Activated CD4-positive, alpha-beta T cell treated with anti-CD3 and anti-CD28 coated beads, Interleukin-2, amount 50 U/mL, for 24 hours (primary cell): ENCODE data around the gene DNASE2B.

Experiments
- DNase-seq, 2 donors: peaks; one replicate each; pipeline ENCODE4 v3.0.0-alpha.2; 2020; ENCODE audit warnings: low read depth in 1 of 2, low spot score in 1 of 2

The DNASE2B gene

GRCh38 chr1:84410328-84411095 is 12.2 kb downstream of the DNASE2B start:
- DNase-seq, result no peak

- DNase-seq, result no peak
These were observed 14.1 kb downstream of the DNASE2B start for GRCh38 chr1:84412316-84412942.

- no peak for DNase-seq
These were observed 17.1 kb downstream of the DNASE2B start for GRCh38 chr1:84415396-84415795.

GRCh38 chr1:84422909-84423308 is 24.6 kb downstream of the DNASE2B start:
- DNase-seq, result no peak

GRCh38 chr1:84424513-84425149 is 26.3 kb downstream of the DNASE2B start:
- DNase-seq, result no peak

- no peak for DNase-seq
These were observed 27.0 kb downstream of the DNASE2B start for GRCh38 chr1:84425150-84425896.

- no peak for DNase-seq
These were observed 28.1 kb downstream of the DNASE2B start for GRCh38 chr1:84426376-84426775.

DNA sequence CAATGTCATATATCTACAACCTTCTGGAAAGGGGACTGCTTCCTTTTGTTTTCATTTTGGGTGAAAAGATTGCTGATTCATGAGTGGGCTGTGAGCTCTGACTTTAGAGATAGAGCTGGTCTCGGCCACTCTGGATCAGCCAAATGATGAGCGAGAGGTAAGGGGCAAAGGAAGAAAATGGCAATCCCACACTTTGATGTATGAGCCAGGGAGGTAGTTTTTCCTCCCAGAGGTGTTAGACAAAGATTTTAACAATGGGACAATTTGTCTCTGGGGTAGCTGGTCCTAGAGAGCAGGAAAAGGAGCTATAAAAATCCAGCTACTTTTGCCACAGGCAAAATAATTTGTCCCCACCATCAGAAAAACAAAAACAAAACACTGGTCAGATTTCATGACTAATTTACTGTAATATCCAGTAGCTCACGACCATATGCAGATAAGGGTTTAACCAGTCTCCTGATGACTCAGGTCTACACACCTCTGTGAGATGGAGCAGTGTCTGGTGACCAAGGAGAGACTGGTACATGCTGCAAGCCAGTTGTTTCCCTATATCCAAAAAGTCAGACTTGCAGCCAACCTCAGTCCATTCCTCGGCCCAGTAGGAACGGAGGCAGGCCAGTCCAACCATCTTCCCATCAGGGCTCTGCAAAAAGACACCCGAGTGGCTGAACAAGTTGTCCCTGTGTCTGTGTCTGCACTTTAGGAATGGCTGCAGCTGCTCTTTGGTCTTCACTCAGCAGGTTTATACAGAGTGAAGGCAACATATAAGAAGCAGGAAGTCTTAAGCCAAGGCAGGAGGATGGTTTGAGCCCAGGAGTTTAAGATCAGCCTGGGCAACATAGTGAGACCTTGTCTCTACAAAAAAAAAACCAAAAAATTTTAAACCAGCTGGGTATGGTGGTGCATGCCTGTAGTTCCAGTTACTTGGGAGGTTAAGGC is 29.2 kb downstream of the DNASE2B start:
- no peak for DNase-seq

GRCh38 chr1:84428235-84428634 is 30.0 kb downstream of the DNASE2B start:
- no peak for DNase-seq

- DNase-seq, result no peak
These were observed 30.9 kb downstream of the DNASE2B start for GRCh38 chr1:84429231-84429630.

GRCh38 chr1:84430546-84430945 is 32.3 kb downstream of the DNASE2B start:
- no peak for DNase-seq

DNA sequence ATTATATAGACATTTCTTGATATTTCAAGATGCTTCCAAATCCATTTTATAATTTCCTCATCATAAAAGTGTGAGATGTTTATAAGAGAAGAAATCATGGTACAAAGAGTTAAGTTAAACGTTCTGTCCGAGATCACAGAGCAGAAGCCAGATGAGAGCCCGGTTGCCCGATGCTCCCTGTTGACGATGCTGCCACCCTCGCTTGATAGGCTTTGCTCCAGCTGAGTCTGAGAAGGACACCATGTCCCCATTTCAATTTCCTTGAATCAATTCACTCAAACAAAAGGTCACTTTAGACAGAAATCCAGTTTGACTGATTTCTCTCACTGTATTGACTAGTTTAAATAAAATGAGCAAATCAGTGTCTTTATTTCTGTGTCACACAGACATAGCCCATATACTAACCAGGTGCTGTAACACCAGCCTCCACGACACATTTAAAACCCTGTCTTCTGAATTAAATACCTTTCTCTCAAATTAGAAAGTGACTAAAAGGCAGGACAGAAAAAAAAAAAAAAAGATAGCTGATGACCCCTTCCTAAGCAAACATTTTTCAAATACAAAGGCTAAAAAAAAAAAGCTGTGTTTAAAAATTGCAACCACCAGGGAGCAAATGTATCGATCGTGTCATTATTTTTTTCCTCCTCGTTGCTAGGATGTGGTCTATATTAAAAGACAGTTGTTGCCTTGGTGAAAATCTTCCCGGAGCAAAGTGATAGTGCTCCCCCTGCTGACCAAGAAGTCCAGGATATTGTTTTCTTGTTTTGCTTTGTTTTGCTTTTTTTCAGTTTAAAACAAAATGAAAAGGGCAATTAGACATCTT is 35.2 kb downstream of the DNASE2B start:
- DNase-seq, result peak in 1 of 2 donors; percentile 46

- DNase-seq, result no peak
These were observed 35.9 kb downstream of the DNASE2B start for GRCh38 chr1:84434081-84434769.

DNA sequence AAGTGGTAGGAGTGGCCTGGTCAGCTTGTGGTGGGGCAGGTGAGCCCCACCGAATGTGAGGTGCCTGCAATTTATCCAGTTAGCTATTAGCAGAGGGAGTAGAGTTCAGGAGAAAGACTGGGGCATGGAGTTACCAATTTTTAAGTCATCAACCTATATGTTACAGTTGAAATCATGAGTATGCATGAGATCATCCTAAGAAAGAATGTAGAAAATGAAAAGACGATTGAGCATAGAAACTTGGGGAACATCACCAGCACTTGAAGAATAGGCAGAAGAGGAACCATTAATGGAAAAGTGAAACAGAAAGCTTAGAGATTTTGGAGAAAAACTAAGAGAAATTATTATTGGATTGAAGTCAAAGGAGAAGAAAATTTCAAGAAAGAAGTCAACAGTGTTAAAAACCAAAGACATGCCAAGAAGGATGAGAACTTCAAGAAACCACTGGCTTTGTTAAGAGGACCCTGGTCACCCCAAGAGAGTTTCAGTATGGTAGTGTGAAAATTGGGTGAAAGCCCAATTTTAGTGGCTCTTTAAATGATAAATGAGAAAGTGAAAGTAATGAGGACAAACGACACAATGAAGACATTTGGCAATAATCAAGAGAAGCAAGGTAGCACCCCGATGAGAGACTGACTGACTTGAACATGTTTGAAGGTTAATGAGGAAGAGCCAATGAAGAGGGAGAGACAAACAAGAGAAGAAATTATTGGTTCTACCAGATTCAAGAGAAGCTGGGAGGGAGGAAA is 36.7 kb downstream of the DNASE2B start:
- no peak for DNase-seq

DNA sequence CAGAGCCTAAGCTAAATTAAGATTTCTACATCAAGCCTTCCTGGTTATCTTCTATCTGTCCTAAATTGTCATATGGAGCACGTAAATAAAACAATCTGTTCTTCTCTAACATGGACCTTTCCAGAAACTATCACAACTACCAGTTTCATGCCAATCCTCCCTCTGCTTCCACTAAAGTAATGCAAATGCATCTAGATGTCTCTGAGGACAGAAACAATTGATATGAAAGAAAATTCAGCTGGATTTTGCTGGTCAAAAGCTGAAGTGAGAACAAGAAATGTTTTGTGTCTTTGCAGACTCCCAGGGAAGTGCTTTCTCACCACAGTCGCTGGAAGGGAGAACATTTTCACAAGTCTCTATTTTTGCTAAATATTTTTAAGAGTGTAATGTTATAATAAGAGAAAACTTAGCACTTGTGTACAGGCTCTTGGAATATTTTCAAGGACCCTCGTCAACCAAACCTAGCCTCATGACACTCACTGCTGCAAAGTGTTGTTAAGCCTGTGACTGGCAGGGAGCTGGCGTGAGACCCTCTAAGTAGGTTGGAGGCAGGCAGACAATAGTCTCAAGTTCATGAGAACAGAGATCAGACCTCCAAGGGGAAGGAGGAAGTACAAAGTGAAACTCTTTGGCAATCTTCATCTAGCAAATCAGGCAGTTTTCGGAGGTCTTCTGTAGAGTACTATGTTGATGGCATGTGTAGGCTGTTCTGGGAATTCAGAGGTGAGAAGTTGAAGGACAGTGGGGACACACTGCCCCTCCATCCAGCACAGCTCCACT is 38.8 kb downstream of the DNASE2B start:
- DNase-seq, result no peak

DNA sequence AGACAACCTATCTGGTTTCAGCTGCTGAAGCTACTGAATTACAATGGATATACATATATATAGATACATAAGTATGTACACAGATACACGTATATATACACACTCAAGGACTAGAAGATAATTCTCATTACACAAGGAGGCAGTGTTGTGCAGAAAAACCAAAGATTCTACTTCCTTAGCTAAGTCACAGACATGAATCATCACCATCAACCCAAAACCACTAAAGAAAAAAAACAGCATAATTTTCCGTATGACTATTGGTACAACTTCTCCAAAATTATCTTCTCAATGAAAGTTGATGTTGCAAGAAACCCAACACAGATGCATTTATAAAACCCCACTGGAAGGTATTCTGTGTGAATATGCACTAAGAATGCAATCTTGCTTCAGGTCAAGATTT is 44.0 kb downstream of the DNASE2B start:
- peak in 1 of 2 donors; percentile 34 for DNase-seq
